ENCODE data around the gene NSUN2.
A peak's percentile ranks its signal among the peaks of the same experiment; 100 is the strongest.
"Not testable (repeated sequence)": the region's sequence is repeated elsewhere in the genome, so short reads cannot be mapped to it uniquely, and the experiment has no call there.

NSUN2 gene

DNA sequence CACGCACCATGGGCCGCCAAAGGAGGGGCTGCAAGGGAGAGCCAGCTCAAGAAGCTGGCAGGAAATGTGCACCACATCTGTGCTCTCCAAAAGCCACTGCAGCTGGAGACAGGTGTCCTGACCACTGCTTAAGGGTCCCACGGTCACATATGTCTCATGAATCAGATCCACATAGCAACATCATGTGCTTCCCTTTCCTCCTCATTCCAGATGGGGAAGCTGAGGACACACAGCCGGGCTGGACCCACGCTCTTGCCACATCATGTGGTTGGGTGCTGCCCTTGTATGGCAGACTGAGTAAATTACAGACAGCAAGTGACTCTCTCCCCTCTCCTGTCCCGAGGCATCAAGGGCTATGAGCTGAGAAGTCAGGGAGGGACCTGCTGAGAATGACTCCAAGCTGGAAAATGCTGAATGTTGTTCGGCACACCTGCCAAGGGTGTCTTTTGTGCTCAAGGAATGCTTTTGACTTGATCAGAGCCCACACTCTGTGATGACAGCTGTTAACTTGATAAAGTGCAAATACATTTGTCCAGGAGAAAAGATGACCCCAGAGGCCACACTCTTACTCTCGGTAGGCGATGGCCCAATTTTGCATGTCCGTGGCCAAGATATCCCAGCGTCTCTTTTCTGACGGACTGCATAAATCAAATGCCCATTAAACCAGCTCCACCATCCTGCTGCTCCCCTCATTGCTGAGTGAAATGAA is 58.2 kb downstream of the NSUN2 start:
- TF ChIP-seq, protein P1, sequence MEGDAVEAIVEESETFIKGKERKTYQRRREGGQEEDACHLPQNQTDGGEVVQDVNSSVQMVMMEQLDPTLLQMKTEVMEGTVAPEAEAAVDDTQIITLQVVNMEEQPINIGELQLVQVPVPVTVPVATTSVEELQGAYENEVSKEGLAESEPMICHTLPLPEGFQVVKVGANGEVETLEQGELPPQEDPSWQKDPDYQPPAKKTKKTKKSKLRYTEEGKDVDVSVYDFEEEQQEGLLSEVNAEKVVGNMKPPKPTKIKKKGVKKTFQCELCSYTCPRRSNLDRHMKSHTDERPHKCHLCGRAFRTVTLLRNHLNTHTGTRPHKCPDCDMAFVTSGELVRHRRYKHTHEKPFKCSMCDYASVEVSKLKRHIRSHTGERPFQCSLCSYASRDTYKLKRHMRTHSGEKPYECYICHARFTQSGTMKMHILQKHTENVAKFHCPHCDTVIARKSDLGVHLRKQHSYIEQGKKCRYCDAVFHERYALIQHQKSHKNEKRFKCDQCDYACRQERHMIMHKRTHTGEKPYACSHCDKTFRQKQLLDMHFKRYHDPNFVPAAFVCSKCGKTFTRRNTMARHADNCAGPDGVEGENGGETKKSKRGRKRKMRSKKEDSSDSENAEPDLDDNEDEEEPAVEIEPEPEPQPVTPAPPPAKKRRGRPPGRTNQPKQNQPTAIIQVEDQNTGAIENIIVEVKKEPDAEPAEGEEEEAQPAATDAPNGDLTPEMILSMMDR (IDR thresholded peaks at IDR 0.05; ENCODE audit: control insufficient read depth, extremely low read depth, insufficient read depth) = peak; percentile 28; the same call in 1 of the 2 replicates
- H3K4me3 ChIP-seq (ENCODE audit: low read depth, low read length) = no peak overlapping the region
- DNase-seq (ENCODE audit: low read depth) = no peak

DNA sequence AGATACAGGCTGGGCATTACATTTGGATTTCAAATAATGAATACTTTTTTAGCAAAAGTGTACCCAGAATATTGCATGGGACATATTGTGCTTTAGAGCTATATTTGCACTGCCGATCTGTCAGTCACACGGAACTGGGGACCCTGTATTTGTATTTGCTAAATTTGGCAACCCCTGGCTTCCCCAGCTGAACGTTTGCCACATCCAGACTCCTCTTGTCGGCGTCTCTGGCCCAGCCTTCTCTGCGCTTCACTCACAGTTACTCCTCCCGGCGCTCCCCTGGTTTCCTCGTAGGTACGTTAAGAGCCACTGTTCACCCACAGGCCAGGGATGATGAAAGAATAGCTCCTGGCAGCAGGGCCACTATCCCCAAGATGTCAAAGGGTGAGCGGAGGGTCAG is 58.7 kb downstream of the NSUN2 start:
- TF ChIP-seq, protein P1 (IDR thresholded peaks at IDR 0.05; ENCODE audit: control insufficient read depth, extremely low read depth, insufficient read depth) = no peak
- H3K4me3 ChIP-seq (ENCODE audit: low read depth, low read length) = no peak overlapping the region
- no peak for DNase-seq (ENCODE audit: low read depth)

- TF ChIP-seq, protein P1 (IDR thresholded peaks at IDR 0.05; ENCODE audit: control insufficient read depth, extremely low read depth, insufficient read depth) = no peak
- DNase-seq (ENCODE audit: low read depth) = no peak
- no peak overlapping the region for H3K4me3 ChIP-seq (ENCODE audit: low read depth, low read length)
Measured at GRCh38 chr5:6573651-6574101, 59.2 kb downstream of the NSUN2 start.

- no peak overlapping the region for H3K4me3 ChIP-seq (ENCODE audit: low read depth, low read length)
- no peak for DNase-seq (ENCODE audit: low read depth)
- TF ChIP-seq, protein P1 (IDR thresholded peaks at IDR 0.05; ENCODE audit: control insufficient read depth, extremely low read depth, insufficient read depth) = no peak
Measured at GRCh38 chr5:6572825-6573380, 59.9 kb downstream of the NSUN2 start.

GRCh38 chr5:6572086-6572824 is 60.6 kb downstream of the NSUN2 start:
- H3K4me3 ChIP-seq (ENCODE audit: low read depth, low read length) = no peak overlapping the region
- TF ChIP-seq, protein P1 (IDR thresholded peaks at IDR 0.05; ENCODE audit: control insufficient read depth, extremely low read depth, insufficient read depth) = no peak
- DNase-seq (ENCODE audit: low read depth) = no peak

GRCh38 chr5:6571607-6572006 is 61.2 kb downstream of the NSUN2 start:
- not testable (repeated sequence) for DNase-seq (ENCODE audit: low read depth); H3K4me3 ChIP-seq (ENCODE audit: low read depth, low read length)

- no peak overlapping the region for H3K4me3 ChIP-seq (ENCODE audit: low read depth, low read length)
- no peak for DNase-seq (ENCODE audit: low read depth)
- TF ChIP-seq, protein P1 (IDR thresholded peaks at IDR 0.05; ENCODE audit: control insufficient read depth, extremely low read depth, insufficient read depth) = no peak
Measured at GRCh38 chr5:6570530-6570929, 62.3 kb downstream of the NSUN2 start.
